SK-N-SH treated with all-trans-retinoic acid at 6 μM for 48 hours (cell line): ENCODE measurements around the gene HERC4.

Source experiments
- ATAC-seq: fragments of 200-7000 bp; cut with Tn5 transposase; 3 replicates; pipeline ENCODE4 v1.9.1; 2020; ENCODE audit warnings: mild to moderate bottlenecking, moderate library complexity
- ARNTL ChIP-seq: fragments of 450-650 bp; formaldehyde crosslinking; IDR thresholded peaks from 2 replicates; pipeline ENCODE4 v1.5.0; 2020; ENCODE audit warnings: low read depth, mild to moderate bottlenecking, moderate library complexity, borderline replicate concordance
- CSDC2 ChIP-seq: fragments of 250-450 bp; sonication (Bioruptor Pico); IDR thresholded peaks from 2 replicates; pipeline ENCODE4 v1.5.0; 2020; ENCODE audit warnings: mild to moderate bottlenecking, moderate library complexity
- ESRRG ChIP-seq: fragments of 250-450 bp; sonication (Bioruptor Pico); IDR thresholded peaks from 2 replicates; pipeline ENCODE4 v1.6.1; 2021; ENCODE audit warnings: mild to moderate bottlenecking
- GLIS3 ChIP-seq: fragments of 250-450 bp; sonication (Bioruptor Pico); IDR thresholded peaks from 2 replicates; pipeline ENCODE4 v1.5.0; 2020; ENCODE audit warnings: mild to moderate bottlenecking, moderate library complexity
- ISL1 ChIP-seq: fragments of 250-450 bp; sonication (Bioruptor Pico); IDR thresholded peaks from 2 replicates; pipeline ENCODE4 v2.1.2; 2022; ENCODE audit warnings: mild to moderate bottlenecking, moderate library complexity
- OSR1 ChIP-seq: fragments of 250-450 bp; sonication (Bioruptor Pico); IDR thresholded peaks from 2 replicates; pipeline ENCODE4 v1.8.0; 2022; ENCODE audit warnings: moderate library complexity, mild to moderate bottlenecking, inconsistent platforms
- PPARA ChIP-seq: fragments of 250-450 bp; sonication (Bioruptor Pico); IDR thresholded peaks from 2 replicates; pipeline ENCODE4 v1.5.0; 2020; ENCODE audit warnings: mild to moderate bottlenecking, borderline replicate concordance
- RARB ChIP-seq: fragments of 250-450 bp; sonication (Bioruptor Pico); IDR thresholded peaks from 2 replicates; pipeline ENCODE4 v1.8.0; 2021; ENCODE audit warnings: mild to moderate bottlenecking, moderate library complexity
- SNAI2 ChIP-seq: fragments of 250-450 bp; sonication (Bioruptor Pico); IDR thresholded peaks from 2 replicates; pipeline ENCODE4 v1.5.0; 2020; ENCODE audit warnings: mild to moderate bottlenecking, moderate library complexity
- TCF4 ChIP-seq: fragments of 250-450 bp; sonication (Bioruptor Pico); IDR thresholded peaks from 2 replicates; pipeline ENCODE4 v1.8.0; 2021; ENCODE audit warnings: mild to moderate bottlenecking, moderate library complexity, borderline replicate concordance
- TOX ChIP-seq: fragments of 250-450 bp; sonication (Bioruptor Pico); IDR thresholded peaks from 2 replicates; pipeline ENCODE4 v1.8.0; 2021; ENCODE audit warnings: mild to moderate bottlenecking, moderate library complexity, borderline replicate concordance
- ZC3H10 ChIP-seq: fragments of 250-450 bp; sonication (Bioruptor Pico); IDR thresholded peaks from 2 replicates; pipeline ENCODE4 v1.5.1; 2021; ENCODE audit warnings: mild to moderate bottlenecking, moderate library complexity
- ZFP3 ChIP-seq: fragments of 250-450 bp; sonication (Bioruptor Pico); IDR thresholded peaks from 2 replicates; pipeline ENCODE4 v1.5.0; 2020; ENCODE audit warnings: mild to moderate bottlenecking, moderate library complexity
- ZFP30 ChIP-seq: fragments of 450-650 bp; formaldehyde crosslinking; IDR thresholded peaks from 2 replicates; pipeline ENCODE4 v1.5.0; 2022; ENCODE audit warnings: mild to moderate bottlenecking, moderate library complexity
- ZNF565 ChIP-seq: fragments of 450-650 bp; formaldehyde crosslinking; conservative IDR thresholded peaks from 2 replicates; pipeline ENCODE4 v1.5.0; 2020; ENCODE audit warnings: low read depth, mild to moderate bottlenecking, moderate library complexity
- ZNF70 ChIP-seq: fragments of 450-650 bp; formaldehyde crosslinking; IDR thresholded peaks from 2 replicates; pipeline ENCODE4 v1.5.0; 2020; ENCODE audit warnings: mild to moderate bottlenecking, moderate library complexity
- ZNF8 ChIP-seq: fragments of 450-650 bp; formaldehyde crosslinking; IDR thresholded peaks from 2 replicates; pipeline ENCODE4 v1.5.0; 2020; ENCODE audit warnings: mild to moderate bottlenecking, moderate library complexity
- TF ChIP-seq, protein P1 (sequence below): fragments of 250-450 bp; sonication (Bioruptor Pico); IDR thresholded peaks from 2 replicates; pipeline ENCODE4 v1.8.0; 2020; ENCODE audit warnings: mild to moderate bottlenecking, moderate library complexity, borderline replicate concordance
- TF ChIP-seq, protein P2 (sequence below): fragments of 250-450 bp; sonication (Bioruptor Pico); IDR thresholded peaks from 2 replicates; pipeline ENCODE4 v1.5.1; 2020; ENCODE audit warnings: low read depth, mild to moderate bottlenecking, moderate library complexity
- TF ChIP-seq, protein P3 (sequence below): fragments of 250-450 bp; sonication (Bioruptor Pico); IDR thresholded peaks from 2 replicates; pipeline ENCODE4 v1.8.0; 2021; ENCODE audit warnings: low read depth, mild to moderate bottlenecking, moderate library complexity, borderline replicate concordance
- TF ChIP-seq, protein P4 (sequence below): fragments of 250-450 bp; sonication (Bioruptor Pico); IDR thresholded peaks from 2 replicates; pipeline ENCODE4 v1.5.1; 2021; ENCODE audit warnings: mild to moderate bottlenecking, moderate library complexity
- TF ChIP-seq, protein P5 (sequence below): fragments of 250-450 bp; sonication (Bioruptor Pico); IDR thresholded peaks from 2 replicates; pipeline ENCODE4 v1.5.0; 2020; ENCODE audit warnings: mild to moderate bottlenecking, moderate library complexity

Gene HERC4

DNA sequence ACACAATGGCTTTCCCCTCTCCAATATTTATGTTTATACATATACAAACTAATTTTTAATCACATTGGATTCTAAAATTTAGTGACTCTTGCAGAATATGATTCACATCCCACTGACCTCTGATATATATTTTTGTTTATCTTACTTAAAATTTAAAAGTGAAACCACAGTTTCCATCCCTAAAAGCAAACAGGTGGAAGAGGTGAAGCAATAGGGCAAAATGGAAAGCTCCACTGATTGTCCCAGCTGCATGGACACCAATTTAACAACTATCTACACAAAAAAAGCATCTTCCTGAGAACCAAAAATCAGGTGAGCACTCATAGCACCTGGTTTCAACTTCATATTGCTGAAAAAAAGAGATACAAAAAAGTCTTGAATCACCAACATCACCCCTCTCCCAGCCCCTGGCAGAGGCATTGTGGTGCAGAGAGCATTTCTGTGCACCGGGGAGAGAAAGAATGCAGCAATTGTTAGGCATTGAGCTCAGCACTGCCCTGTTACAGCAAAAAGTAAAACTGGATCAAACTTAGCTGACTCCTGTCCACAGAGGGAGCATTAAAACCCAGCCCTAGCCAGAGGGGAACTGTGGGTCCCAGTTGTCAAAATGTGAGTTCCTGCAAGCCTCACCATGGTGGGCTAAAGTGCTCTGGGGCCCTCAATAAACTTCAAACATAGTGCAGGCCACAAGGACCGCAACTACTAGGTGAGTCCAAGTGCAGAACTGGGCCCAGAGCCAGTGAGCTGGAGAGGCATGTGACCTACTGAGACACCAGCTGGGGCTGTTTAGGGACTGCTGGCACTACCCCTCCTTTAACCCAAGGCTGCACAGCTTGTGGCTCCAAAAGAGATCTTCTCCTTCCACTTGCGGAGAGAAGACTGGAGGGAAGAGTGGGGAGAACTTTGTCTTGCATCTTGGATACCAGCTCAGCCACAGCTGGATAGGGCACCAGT, 98.5 kb downstream of the HERC4 start:
- ATAC-seq = no peak; the same call in 2 of the 3 replicates
- TF ChIP-seq ISL1 (no peak), ESRRG (CRISPR knock-in tag) (no peak), ZNF565 (CRISPR knock-in tag) (no peak), TOX (CRISPR knock-in tag) (no peak), GLIS3 (CRISPR knock-in tag) (no peak), OSR1 (CRISPR knock-in tag) (no peak), ZFP3 (no peak), ARNTL (no peak), ZFP30 (CRISPR knock-in tag) (no peak), ZNF8 (CRISPR knock-in tag) (no peak)
- TF ChIP-seq, protein P1, sequence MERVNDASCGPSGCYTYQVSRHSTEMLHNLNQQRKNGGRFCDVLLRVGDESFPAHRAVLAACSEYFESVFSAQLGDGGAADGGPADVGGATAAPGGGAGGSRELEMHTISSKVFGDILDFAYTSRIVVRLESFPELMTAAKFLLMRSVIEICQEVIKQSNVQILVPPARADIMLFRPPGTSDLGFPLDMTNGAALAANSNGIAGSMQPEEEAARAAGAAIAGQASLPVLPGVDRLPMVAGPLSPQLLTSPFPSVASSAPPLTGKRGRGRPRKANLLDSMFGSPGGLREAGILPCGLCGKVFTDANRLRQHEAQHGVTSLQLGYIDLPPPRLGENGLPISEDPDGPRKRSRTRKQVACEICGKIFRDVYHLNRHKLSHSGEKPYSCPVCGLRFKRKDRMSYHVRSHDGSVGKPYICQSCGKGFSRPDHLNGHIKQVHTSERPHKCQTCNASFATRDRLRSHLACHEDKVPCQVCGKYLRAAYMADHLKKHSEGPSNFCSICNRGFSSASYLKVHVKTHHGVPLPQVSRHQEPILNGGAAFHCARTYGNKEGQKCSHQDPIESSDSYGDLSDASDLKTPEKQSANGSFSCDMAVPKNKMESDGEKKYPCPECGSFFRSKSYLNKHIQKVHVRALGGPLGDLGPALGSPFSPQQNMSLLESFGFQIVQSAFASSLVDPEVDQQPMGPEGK (CRISPR knock-in tag) = no peak
- TF ChIP-seq, protein P2, sequence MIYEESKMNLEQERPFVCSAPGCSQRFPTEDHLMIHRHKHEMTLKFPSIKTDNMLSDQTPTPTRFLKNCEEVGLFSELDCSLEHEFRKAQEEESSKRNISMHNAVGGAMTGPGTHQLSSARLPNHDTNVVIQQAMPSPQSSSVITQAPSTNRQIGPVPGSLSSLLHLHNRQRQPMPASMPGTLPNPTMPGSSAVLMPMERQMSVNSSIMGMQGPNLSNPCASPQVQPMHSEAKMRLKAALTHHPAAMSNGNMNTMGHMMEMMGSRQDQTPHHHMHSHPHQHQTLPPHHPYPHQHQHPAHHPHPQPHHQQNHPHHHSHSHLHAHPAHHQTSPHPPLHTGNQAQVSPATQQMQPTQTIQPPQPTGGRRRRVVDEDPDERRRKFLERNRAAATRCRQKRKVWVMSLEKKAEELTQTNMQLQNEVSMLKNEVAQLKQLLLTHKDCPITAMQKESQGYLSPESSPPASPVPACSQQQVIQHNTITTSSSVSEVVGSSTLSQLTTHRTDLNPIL (CRISPR knock-in tag) = no peak
- TF ChIP-seq, protein P3, sequence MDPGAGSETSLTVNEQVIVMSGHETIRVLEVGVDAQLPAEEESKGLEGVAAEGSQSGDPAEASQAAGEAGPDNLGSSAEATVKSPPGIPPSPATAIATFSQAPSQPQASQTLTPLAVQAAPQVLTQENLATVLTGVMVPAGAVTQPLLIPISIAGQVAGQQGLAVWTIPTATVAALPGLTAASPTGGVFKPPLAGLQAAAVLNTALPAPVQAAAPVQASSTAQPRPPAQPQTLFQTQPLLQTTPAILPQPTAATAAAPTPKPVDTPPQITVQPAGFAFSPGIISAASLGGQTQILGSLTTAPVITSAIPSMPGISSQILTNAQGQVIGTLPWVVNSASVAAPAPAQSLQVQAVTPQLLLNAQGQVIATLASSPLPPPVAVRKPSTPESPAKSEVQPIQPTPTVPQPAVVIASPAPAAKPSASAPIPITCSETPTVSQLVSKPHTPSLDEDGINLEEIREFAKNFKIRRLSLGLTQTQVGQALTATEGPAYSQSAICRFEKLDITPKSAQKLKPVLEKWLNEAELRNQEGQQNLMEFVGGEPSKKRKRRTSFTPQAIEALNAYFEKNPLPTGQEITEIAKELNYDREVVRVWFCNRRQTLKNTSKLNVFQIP (CRISPR knock-in tag) = no peak
- TF ChIP-seq, protein P4, sequence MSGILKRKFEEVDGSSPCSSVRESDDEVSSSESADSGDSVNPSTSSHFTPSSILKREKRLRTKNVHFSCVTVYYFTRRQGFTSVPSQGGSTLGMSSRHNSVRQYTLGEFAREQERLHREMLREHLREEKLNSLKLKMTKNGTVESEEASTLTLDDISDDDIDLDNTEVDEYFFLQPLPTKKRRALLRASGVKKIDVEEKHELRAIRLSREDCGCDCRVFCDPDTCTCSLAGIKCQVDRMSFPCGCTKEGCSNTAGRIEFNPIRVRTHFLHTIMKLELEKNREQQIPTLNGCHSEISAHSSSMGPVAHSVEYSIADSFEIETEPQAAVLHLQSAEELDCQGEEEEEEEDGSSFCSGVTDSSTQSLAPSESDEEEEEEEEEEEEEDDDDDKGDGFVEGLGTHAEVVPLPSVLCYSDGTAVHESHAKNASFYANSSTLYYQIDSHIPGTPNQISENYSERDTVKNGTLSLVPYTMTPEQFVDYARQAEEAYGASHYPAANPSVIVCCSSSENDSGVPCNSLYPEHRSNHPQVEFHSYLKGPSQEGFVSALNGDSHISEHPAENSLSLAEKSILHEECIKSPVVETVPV (CRISPR knock-in tag) = no peak
- TF ChIP-seq, protein P5, sequence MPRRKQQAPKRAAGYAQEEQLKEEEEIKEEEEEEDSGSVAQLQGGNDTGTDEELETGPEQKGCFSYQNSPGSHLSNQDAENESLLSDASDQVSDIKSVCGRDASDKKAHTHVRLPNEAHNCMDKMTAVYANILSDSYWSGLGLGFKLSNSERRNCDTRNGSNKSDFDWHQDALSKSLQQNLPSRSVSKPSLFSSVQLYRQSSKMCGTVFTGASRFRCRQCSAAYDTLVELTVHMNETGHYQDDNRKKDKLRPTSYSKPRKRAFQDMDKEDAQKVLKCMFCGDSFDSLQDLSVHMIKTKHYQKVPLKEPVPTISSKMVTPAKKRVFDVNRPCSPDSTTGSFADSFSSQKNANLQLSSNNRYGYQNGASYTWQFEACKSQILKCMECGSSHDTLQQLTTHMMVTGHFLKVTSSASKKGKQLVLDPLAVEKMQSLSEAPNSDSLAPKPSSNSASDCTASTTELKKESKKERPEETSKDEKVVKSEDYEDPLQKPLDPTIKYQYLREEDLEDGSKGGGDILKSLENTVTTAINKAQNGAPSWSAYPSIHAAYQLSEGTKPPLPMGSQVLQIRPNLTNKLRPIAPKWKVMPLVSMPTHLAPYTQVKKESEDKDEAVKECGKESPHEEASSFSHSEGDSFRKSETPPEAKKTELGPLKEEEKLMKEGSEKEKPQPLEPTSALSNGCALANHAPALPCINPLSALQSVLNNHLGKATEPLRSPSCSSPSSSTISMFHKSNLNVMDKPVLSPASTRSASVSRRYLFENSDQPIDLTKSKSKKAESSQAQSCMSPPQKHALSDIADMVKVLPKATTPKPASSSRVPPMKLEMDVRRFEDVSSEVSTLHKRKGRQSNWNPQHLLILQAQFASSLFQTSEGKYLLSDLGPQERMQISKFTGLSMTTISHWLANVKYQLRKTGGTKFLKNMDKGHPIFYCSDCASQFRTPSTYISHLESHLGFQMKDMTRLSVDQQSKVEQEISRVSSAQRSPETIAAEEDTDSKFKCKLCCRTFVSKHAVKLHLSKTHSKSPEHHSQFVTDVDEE (CRISPR knock-in tag) = no peak

DNA sequence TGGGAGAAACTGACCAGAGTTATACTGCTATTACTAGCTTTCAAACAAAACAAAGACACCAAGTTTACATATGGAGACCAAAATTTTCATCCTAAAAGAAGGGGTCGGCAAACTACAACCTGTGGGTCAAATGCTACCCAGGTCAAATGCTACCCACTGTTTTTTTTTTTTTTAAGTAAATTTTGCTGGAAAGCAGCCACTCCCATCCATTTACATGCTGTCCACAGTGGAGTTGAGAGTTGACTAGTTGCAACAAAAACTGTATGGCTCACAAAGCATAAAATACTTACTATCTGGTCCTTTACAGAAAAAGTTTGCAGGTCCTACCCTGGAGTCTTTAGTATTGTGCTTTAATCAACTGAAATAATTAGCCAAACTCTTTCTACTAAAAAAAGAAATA, 99.2 kb downstream of the HERC4 start:
- no peak for ATAC-seq
- no peak for TF ChIP-seq SNAI2 (CRISPR knock-in tag)

DNA sequence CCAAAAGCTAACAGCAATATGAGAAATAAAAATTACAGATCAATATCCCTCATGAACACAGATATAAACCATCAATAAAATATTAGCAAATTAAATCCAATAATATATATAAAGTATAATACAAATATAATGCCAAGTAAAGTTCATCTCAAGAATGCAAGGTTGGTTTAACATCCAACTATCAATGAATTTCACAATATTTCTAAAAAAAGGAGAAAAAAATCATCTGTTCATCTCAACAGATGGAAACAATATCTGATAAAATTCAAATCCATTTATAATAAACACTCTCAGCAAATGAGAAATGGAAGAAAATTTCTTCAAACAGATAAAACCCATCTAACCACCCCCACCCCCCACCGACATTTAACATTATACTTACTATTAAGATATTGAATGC, 103.8 kb downstream of the HERC4 start:
- no peak for ATAC-seq
- no peak for TF ChIP-seq RARB (CRISPR knock-in tag)
- TF ChIP-seq ESRRG (CRISPR knock-in tag) = no peak
- TF ChIP-seq ZNF565 (CRISPR knock-in tag) = no peak
- TF ChIP-seq SNAI2 (CRISPR knock-in tag) = no peak
- TF ChIP-seq TCF4 (CRISPR knock-in tag) = no peak
- no peak for TF ChIP-seq CSDC2 (CRISPR knock-in tag)
- TF ChIP-seq OSR1 (CRISPR knock-in tag) = no peak
- TF ChIP-seq, protein P4 (CRISPR knock-in tag) = no peak
- TF ChIP-seq, protein P5 (CRISPR knock-in tag) = no peak
- no peak for TF ChIP-seq ARNTL
- TF ChIP-seq ZNF8 (CRISPR knock-in tag) = no peak
- TF ChIP-seq ZFP3 = no peak
- no peak for TF ChIP-seq GLIS3 (CRISPR knock-in tag)
- no peak for TF ChIP-seq PPARA
- TF ChIP-seq ZNF70 (CRISPR knock-in tag) = no peak
- TF ChIP-seq ZC3H10 (CRISPR knock-in tag) = no peak
